ENCODE results near the gene COL9A2. TPM values are rescaled to one million over a fixed set of nuclear protein-coding genes. Genes with fewer than 3 reads are reported as not detected.

Gene COL9A2
- total RNA-seq = 2.5 and 7.1 TPM in 2 replicates

GRCh38 chr1:40316595-40317393 lies at the start of gene COL9A2:
Gene COL9A2 (minus strand): TSS chr1:40317286. CDS start chr1:40317197, 89 bp downstream.

GRCh38 chr1:40257688-40258444 lies 59.2 kb downstream of the COL9A2 start, which contains the start of gene ZMPSTE24:
Gene ZMPSTE24 (plus strand): TSS chr1:40258236. CDS start chr1:40258272, 36 bp downstream.

Other genes starting within 250 kb of the COL9A2 start
- 49.5 and 73.4 TPM in 2 replicates for gene PPT1, start 220.0 kb downstream of the COL9A2 start, total RNA-seq
- 24.6 and 29.4 TPM in 2 replicates for gene RLF, start 155.9 kb downstream of the COL9A2 start, total RNA-seq
- not detected in 2 replicates for gene TMCO2, start 69.3 kb downstream of the COL9A2 start, total RNA-seq
- 72.1 and 85.4 TPM in 2 replicates for gene ZMPSTE24, start 59.0 kb downstream of the COL9A2 start, total RNA-seq
- 26.6 and 36.2 TPM in 2 replicates for gene SMAP2, start 56.4 kb upstream of the COL9A2 start, total RNA-seq
- 2.2 and 3.8 TPM in 2 replicates for gene ZFP69B, start 133.2 kb upstream of the COL9A2 start, total RNA-seq
- 3.6 and 3.9 TPM in 2 replicates for gene ZFP69, start 160.0 kb upstream of the COL9A2 start, total RNA-seq
- gene EXO5, start 191.5 kb upstream of the COL9A2 start, total RNA-seq = 5.5 and 10.0 TPM in 2 replicates
- 4.5 and 5.1 TPM in 2 replicates for gene ZNF684, start 214.4 kb upstream of the COL9A2 start, total RNA-seq